ENCODE measurements around the gene ASAP3. TPM values are rescaled to one million over a fixed set of nuclear protein-coding genes. Genes with fewer than 3 reads are reported as not detected.

ASAP3 gene
- total and polyA plus RNA-seq, 9 of the 15 experiments (the other 6 are each of a cell fraction or from before 2014, with no cell fraction given) = 1.7 to 31.2 (median 17.4) TPM

DNA sequence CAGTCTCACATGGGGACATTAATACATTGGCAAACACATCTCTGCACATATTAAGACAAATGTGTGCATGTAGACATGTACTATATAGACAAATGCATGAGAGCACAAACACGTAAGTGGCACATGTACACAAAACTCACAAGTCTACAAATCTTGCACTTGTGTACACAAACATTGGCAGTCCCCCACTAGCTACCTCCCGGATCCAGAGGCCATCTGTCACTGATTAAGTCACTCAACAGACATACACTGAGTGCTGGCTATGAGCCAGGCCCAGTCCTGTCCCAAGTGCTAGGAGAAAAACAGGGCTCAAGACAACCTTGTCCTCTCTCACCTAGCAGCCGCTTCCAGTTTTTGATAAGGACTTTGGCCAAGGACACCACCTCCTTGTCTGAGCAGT lies 66.4 kb downstream of the ASAP3 start (continued):
- no peak for TF ChIP-seq ETV6 (IDR thresholded peaks at IDR 0.05; ENCODE audit: borderline replicate concordance in 1 of 2, low read depth in 2 of 2, low read length in 1 of 2)
- no peak for TF ChIP-seq ETV6 (CRISPR knock-in tag; IDR thresholded peaks at IDR 0.05; ENCODE audit: borderline replicate concordance)
- TF ChIP-seq, protein P1, sequence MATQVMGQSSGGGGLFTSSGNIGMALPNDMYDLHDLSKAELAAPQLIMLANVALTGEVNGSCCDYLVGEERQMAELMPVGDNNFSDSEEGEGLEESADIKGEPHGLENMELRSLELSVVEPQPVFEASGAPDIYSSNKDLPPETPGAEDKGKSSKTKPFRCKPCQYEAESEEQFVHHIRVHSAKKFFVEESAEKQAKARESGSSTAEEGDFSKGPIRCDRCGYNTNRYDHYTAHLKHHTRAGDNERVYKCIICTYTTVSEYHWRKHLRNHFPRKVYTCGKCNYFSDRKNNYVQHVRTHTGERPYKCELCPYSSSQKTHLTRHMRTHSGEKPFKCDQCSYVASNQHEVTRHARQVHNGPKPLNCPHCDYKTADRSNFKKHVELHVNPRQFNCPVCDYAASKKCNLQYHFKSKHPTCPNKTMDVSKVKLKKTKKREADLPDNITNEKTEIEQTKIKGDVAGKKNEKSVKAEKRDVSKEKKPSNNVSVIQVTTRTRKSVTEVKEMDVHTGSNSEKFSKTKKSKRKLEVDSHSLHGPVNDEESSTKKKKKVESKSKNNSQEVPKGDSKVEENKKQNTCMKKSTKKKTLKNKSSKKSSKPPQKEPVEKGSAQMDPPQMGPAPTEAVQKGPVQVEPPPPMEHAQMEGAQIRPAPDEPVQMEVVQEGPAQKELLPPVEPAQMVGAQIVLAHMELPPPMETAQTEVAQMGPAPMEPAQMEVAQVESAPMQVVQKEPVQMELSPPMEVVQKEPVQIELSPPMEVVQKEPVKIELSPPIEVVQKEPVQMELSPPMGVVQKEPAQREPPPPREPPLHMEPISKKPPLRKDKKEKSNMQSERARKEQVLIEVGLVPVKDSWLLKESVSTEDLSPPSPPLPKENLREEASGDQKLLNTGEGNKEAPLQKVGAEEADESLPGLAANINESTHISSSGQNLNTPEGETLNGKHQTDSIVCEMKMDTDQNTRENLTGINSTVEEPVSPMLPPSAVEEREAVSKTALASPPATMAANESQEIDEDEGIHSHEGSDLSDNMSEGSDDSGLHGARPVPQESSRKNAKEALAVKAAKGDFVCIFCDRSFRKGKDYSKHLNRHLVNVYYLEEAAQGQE (IDR thresholded peaks at IDR 0.05; ENCODE audit: borderline replicate concordance) = no peak
- TF ChIP-seq, protein P1 (CRISPR knock-in tag; IDR thresholded peaks at IDR 0.05; ENCODE audit: low read depth) = no peak
- TF ChIP-seq KDM2B (CRISPR knock-in tag; IDR thresholded peaks at IDR 0.05) = no peak
- no peak for TF ChIP-seq RREB1 (CRISPR knock-in tag; IDR thresholded peaks at IDR 0.05)
- TF ChIP-seq, protein P2, sequence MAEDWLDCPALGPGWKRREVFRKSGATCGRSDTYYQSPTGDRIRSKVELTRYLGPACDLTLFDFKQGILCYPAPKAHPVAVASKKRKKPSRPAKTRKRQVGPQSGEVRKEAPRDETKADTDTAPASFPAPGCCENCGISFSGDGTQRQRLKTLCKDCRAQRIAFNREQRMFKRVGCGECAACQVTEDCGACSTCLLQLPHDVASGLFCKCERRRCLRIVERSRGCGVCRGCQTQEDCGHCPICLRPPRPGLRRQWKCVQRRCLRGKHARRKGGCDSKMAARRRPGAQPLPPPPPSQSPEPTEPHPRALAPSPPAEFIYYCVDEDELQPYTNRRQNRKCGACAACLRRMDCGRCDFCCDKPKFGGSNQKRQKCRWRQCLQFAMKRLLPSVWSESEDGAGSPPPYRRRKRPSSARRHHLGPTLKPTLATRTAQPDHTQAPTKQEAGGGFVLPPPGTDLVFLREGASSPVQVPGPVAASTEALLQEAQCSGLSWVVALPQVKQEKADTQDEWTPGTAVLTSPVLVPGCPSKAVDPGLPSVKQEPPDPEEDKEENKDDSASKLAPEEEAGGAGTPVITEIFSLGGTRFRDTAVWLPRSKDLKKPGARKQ (CRISPR knock-in tag; IDR thresholded peaks at IDR 0.05) = no peak
- TF ChIP-seq SETDB1 (IDR thresholded peaks at IDR 0.05; ENCODE audit: low read length) = no peak
- TF ChIP-seq NONO (IDR thresholded peaks at IDR 0.05; ENCODE audit: low read depth in 2 of 2, low read length in 1 of 2) = no peak
- no peak for TF ChIP-seq TFAM (CRISPR knock-in tag; conservative IDR thresholded peaks at IDR 0.05)
- TF ChIP-seq, protein P3, sequence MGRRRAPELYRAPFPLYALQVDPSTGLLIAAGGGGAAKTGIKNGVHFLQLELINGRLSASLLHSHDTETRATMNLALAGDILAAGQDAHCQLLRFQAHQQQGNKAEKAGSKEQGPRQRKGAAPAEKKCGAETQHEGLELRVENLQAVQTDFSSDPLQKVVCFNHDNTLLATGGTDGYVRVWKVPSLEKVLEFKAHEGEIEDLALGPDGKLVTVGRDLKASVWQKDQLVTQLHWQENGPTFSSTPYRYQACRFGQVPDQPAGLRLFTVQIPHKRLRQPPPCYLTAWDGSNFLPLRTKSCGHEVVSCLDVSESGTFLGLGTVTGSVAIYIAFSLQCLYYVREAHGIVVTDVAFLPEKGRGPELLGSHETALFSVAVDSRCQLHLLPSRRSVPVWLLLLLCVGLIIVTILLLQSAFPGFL (CRISPR knock-in tag; IDR thresholded peaks at IDR 0.05) = no peak
